Testis (tissue), 3 donors: Measurements from ENCODE around the gene PNMA8B. TPM values are rescaled to one million over a fixed set of nuclear protein-coding genes. Genes with fewer than 3 reads are reported as not detected.

Experiments used
- DNase-seq: peaks from one replicate; pipeline ENCODE4 v3.0.0-alpha.2; 2019
- H3K27ac ChIP-seq, 2 donors: fragments of 200-600 bp; sonication (generic); one replicate each; pipeline ENCODE4 v1.5.1; 2019
- H3K27me3 ChIP-seq: fragments of 200-600 bp; sonication (generic); one replicate; pipeline ENCODE4 v1.5.1; 2019
- H3K36me3 ChIP-seq: fragments of 200-600 bp; sonication (generic); one replicate; pipeline ENCODE4 v1.5.1; 2017; ENCODE audit warnings: low read depth; ENCODE audit errors: missing control alignments
- H3K4me1 ChIP-seq: fragments of 200-600 bp; sonication (generic); one replicate; pipeline ENCODE4 v1.5.1; 2019
- H3K4me3 ChIP-seq, 2 donors: fragments of 200-600 bp; sonication (generic); one replicate each; pipeline ENCODE4 v1.5.1; 2017 to 2019
- H3K9me3 ChIP-seq: fragments of 200-600 bp; sonication (generic); one replicate; pipeline ENCODE4 v1.5.1; 2017
- POLR2A ChIP-seq: fragments of 450-650 bp; IDR thresholded peaks from one replicate; pipeline ENCODE4 v1.6.1; 2017; ENCODE audit warnings: antibody characterized with exemption, mild to moderate bottlenecking, moderate library complexity
- WGBS, 2 donors: methylation state at CpG; one replicate each; pipeline ENCODE4 v1.1.5; 2018; 5-methylcytosine and 5-hydroxymethylcytosine counted together
- intact Hi-C: fragments of 100-400 bp; cut with DNase I; formaldehyde crosslinking; loops from one replicate; pipeline ENCODE4 v1.15.1; 2023; ENCODE audit warnings: low total_unique reads
- polyA plus RNA-seq: library from polyadenylated mRNA; stranded (reverse); fragments of 350-450 nt; fragmentation: Illumina TruSeq; extraction: RNeasy Lipid Tissue Mini Kit (QIAGEN cat#74804); gene quantifications from one replicate; pipeline ENCODE4 v1.2.3, GENCODE V29; 2014; ENCODE audit warnings: low read depth, low replicate concordance; ENCODE audit not compliant: insufficient read depth
- total RNA-seq, 2 donors: library from RNA; depleted of rRNA; stranded (reverse); fragments of >200 nt; gene quantifications; one replicate each; pipeline ENCODE4 v1.2.3, GENCODE V29; 2016
- TF ChIP-seq, protein P1 (sequence below), 3 experiments: fragments of 450-650 bp in 2 of 3; fragments of 200-600 bp in 1 of 3; sonication (generic) in 1 of 3; IDR thresholded peaks; one replicate each; pipeline ENCODE4 v1.5.1; 2016 to 2019; ENCODE audit warnings: antibody characterized with exemption in 3 of 3, mild to moderate bottlenecking in 2 of 3, moderate library complexity in 1 of 3

PNMA8B gene
- total and polyA plus RNA-seq, 3 donors from 2014 or later, result 1.6 to 3.1 (median 3.1) TPM

DNA sequence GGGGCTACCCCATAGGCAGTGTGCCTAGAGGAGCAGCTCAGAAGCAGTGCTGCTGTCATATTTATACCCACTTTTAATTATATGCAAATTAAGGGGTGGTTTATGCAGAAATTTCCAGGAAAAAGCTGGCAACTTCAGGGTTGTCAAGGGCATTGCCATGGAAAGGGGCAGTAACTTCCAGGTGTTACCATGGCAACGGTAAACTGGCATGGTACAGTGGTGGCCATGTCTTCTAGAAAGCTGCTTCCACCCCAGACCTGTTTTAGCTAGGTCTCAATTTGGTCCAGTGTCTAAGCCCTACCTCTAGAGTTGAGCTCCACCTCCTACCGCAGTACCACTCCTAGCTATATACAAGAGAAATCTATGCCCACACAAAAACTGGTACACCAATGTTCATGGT lies 35.6 kb downstream of the PNMA8B start:
- intact Hi-C loops, result no loop called here
- no peak overlapping the region for H3K4me3 ChIP-seq
- no peak overlapping the region for H3K27ac ChIP-seq
- DNase-seq, result no peak
- TF ChIP-seq, protein P1, sequence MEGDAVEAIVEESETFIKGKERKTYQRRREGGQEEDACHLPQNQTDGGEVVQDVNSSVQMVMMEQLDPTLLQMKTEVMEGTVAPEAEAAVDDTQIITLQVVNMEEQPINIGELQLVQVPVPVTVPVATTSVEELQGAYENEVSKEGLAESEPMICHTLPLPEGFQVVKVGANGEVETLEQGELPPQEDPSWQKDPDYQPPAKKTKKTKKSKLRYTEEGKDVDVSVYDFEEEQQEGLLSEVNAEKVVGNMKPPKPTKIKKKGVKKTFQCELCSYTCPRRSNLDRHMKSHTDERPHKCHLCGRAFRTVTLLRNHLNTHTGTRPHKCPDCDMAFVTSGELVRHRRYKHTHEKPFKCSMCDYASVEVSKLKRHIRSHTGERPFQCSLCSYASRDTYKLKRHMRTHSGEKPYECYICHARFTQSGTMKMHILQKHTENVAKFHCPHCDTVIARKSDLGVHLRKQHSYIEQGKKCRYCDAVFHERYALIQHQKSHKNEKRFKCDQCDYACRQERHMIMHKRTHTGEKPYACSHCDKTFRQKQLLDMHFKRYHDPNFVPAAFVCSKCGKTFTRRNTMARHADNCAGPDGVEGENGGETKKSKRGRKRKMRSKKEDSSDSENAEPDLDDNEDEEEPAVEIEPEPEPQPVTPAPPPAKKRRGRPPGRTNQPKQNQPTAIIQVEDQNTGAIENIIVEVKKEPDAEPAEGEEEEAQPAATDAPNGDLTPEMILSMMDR (IDR thresholded peaks at IDR 0.05), result no peak
- TF ChIP-seq POLR2A, result no peak
- H3K4me1 ChIP-seq, result no peaks in the 10 kb centered on the region
- no peaks in the 10 kb centered on the region for H3K36me3 ChIP-seq
- no peaks in the 10 kb centered on the region for H3K27me3 ChIP-seq
- WGBS, 2 donors, result 96 to 100% methylated on average over 2 of the region's 2 CpGs
- no peaks in the 10 kb centered on the region for H3K9me3 ChIP-seq

DNA sequence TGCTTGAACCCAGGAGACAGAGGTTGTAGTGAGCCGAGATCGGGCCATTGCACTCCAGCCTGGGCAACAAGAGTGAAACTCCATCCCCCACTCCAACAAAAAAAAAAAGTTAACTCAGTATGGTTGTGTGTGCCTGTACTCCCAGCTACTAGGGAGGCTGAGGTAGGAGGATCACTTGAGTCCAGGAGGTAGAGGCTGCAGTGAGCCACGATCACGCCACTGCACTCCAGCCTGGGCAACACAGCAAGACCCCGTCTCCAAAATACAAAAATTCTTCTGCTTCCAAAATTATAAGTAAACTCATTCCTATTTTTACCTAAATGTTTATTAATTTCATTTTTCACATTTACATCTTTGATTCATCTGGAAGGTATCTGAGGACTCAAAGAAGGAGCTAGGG lies 38.7 kb downstream of the PNMA8B start:
- H3K27me3 ChIP-seq, result no peaks in the 10 kb centered on the region
- 96 to 97% methylated on average over 5 of the region's 5 CpGs for WGBS, 2 donors
- intact Hi-C loops, result no loop called here
- no peak overlapping the region for H3K27ac ChIP-seq
- no peaks in the 10 kb centered on the region for H3K9me3 ChIP-seq
- H3K4me1 ChIP-seq, result no peaks in the 10 kb centered on the region
- no peaks in the 10 kb centered on the region for H3K36me3 ChIP-seq
- TF ChIP-seq, protein P1 (IDR thresholded peaks at IDR 0.05), result no peak
- TF ChIP-seq POLR2A, result no peak
- no peak overlapping the region for H3K4me3 ChIP-seq
- DNase-seq, result no peak

DNA sequence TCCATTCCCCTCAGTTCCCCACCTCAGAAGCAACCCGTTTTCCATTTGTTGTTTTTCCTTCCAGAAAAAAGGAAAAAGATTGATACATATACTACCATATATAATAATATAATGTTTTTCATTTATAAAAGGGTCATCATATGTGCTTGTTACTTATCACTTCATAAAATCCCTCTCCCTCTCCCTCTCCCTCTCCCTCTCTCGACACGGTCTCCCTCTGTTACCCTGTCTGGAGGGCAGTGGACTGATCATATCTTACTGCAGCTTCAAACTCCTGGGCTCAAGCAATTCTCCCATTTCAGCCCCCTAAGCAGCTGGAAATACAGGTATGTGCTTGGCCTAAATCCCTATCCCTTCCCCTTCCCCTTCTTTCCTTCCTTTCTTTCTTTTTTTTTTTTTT lies 41.4 kb downstream of the PNMA8B start:
- no peak for DNase-seq
- Histone ChIP-seq H3K27ac (no peak overlapping the region), H3K27me3 (no peaks in the 10 kb centered on the region), H3K9me3 (no peaks in the 10 kb centered on the region), H3K4me3 (no peak overlapping the region), H3K4me1 (no peaks in the 10 kb centered on the region), H3K36me3 (no peaks in the 10 kb centered on the region)
- no peak for TF ChIP-seq POLR2A
- TF ChIP-seq, protein P1 (IDR thresholded peaks at IDR 0.05), result no peak
- intact Hi-C loops, result no loop called here
- 49 to 67% methylated on average over 3 of the region's 3 CpGs for WGBS, 2 donors

DNA sequence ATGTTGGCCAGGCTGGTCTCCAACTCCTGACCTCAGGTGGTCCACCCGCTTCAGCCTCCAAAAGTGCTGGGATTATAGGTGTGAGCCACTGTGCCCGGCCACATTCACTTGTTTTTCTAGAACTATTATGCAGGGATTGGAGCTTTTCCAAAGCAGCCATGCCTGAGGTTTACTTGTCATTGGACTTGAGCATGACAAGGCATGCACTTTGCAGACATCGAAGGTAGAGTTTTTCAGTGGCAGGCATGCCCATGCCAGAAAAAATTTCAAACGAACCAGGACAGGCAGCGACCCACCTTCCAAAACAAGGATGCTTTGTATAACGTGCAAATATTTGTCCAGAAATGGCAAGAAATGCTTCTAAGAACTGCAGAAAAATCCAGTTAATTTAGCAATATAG lies 42.0 kb downstream of the PNMA8B start:
- no peaks in the 10 kb centered on the region for H3K27me3 ChIP-seq
- H3K4me1 ChIP-seq, result no peaks in the 10 kb centered on the region
- no peak for DNase-seq
- no peak overlapping the region for H3K4me3 ChIP-seq
- TF ChIP-seq, protein P1 (IDR thresholded peaks at IDR 0.05), result no peak
- TF ChIP-seq POLR2A, result no peak
- intact Hi-C loops, result no loop called here
- H3K36me3 ChIP-seq, result no peaks in the 10 kb centered on the region
- WGBS, 2 donors, result 80 to 85% methylated on average over 5 to 6 of the region's 6 CpGs
- H3K9me3 ChIP-seq, result no peaks in the 10 kb centered on the region
- H3K27ac ChIP-seq, result no peak overlapping the region

DNA sequence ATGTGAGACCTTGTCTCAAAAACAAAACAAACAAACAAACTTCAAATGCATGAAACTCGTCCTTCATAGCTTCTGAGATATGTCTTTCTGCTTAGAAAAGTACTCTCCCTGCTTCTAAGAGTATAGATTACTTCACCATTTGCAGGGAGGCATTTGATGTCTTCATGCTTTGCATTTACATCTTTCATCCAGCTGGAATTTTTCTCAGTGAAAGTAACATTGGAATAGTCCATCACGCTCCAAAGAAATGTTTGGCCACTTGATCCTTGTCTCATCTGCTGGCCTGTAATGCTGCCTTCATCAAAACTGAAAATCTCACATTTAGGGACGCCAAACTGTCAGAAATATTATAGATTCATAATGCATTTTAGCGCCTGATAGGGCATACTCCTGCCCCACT lies 43.5 kb downstream of the PNMA8B start:
- no peaks in the 10 kb centered on the region for H3K9me3 ChIP-seq
- H3K4me3 ChIP-seq, result no peak overlapping the region
- H3K4me1 ChIP-seq, result peaks cover 9% of the 10 kb centered on the region
- 47 to 56% methylated on average over 4 of the region's 4 CpGs for WGBS, 2 donors
- DNase-seq, result no peak
- no peaks in the 10 kb centered on the region for H3K36me3 ChIP-seq
- no peaks in the 10 kb centered on the region for H3K27me3 ChIP-seq
- TF ChIP-seq POLR2A, result no peak
- TF ChIP-seq, protein P1 (IDR thresholded peaks at IDR 0.05), result no peak
- intact Hi-C loops, result no loop called here
- no peak overlapping the region for H3K27ac ChIP-seq
